Inferior parietal cortex (tissue), 1 donor: Measurements from ENCODE around the gene GHR.
A peak's percentile ranks its signal among the peaks of the same experiment; 100 is the strongest.

Source experiments
- DNase-seq: peaks from one replicate; pipeline ENCODE4 v3.0.0-alpha.2; 2016; ENCODE audit errors: extremely low spot score

GHR gene

GRCh38 chr5:42516282-42517042 is 93.2 kb downstream of the GHR start:
- DNase-seq, result no peak

- no peak for DNase-seq
These were observed 93.9 kb downstream of the GHR start for GRCh38 chr5:42517164-42517563.

- no peak for DNase-seq
These were observed 95.5 kb downstream of the GHR start for GRCh38 chr5:42518595-42519221.

- no peak for DNase-seq
These were observed 97.0 kb downstream of the GHR start for GRCh38 chr5:42520203-42520602.

- DNase-seq, result no peak
These were observed 97.7 kb downstream of the GHR start for GRCh38 chr5:42520957-42521356.

GRCh38 chr5:42521406-42521805 is 98.2 kb downstream of the GHR start:
- DNase-seq, result no peak

GRCh38 chr5:42522783-42523182 is 99.5 kb downstream of the GHR start:
- DNase-seq, result no peak

- no peak for DNase-seq
These were observed 102.9 kb downstream of the GHR start for GRCh38 chr5:42526179-42526578.

GRCh38 chr5:42531611-42532010 is 108.4 kb downstream of the GHR start:
- no peak for DNase-seq

- DNase-seq, result no peak
These were observed 118.9 kb downstream of the GHR start for GRCh38 chr5:42542106-42542505.

GRCh38 chr5:42543774-42544173 is 120.5 kb downstream of the GHR start:
- DNase-seq, result no peak

- no peak for DNase-seq
These were observed 121.8 kb downstream of the GHR start for GRCh38 chr5:42545038-42545437.

- DNase-seq, result no peak
These were observed 123.9 kb downstream of the GHR start for GRCh38 chr5:42547141-42547540.

- DNase-seq, result no peak
These were observed 124.7 kb downstream of the GHR start for GRCh38 chr5:42547894-42548293.

GRCh38 chr5:42552597-42552996 is 129.4 kb downstream of the GHR start:
- DNase-seq, result no peak

- DNase-seq, result no peak
These were observed 130.2 kb downstream of the GHR start for GRCh38 chr5:42553461-42553860.

- no peak for DNase-seq
These were observed 131.8 kb downstream of the GHR start for GRCh38 chr5:42555010-42555409.

GRCh38 chr5:42555797-42556196 is 132.6 kb downstream of the GHR start:
- DNase-seq, result no peak

- no peak for DNase-seq
These were observed 134.4 kb downstream of the GHR start for GRCh38 chr5:42557689-42558088.

GRCh38 chr5:42561656-42562055 is 138.4 kb downstream of the GHR start:
- DNase-seq, result no peak

GRCh38 chr5:42564689-42565356 is 141.6 kb downstream of the GHR start:
- DNase-seq, result no peak

GRCh38 chr5:42566652-42567295 is 143.5 kb downstream of the GHR start:
- DNase-seq, result peak; percentile 36

GRCh38 chr5:42569325-42569724 is 146.1 kb downstream of the GHR start:
- no peak for DNase-seq
